ENCODE data around the gene TM4SF1. TPM values are rescaled to one million over a fixed set of nuclear protein-coding genes. Genes with fewer than 3 reads are reported as not detected.
"Not testable (repeated sequence)": the region's sequence is repeated elsewhere in the genome, so short reads cannot be mapped to it uniquely, and the experiment has no call there.

TM4SF1 gene
- total RNA-seq, 2 donors from 2014 or later = 0.32 TPM; not detected in 1

DNA sequence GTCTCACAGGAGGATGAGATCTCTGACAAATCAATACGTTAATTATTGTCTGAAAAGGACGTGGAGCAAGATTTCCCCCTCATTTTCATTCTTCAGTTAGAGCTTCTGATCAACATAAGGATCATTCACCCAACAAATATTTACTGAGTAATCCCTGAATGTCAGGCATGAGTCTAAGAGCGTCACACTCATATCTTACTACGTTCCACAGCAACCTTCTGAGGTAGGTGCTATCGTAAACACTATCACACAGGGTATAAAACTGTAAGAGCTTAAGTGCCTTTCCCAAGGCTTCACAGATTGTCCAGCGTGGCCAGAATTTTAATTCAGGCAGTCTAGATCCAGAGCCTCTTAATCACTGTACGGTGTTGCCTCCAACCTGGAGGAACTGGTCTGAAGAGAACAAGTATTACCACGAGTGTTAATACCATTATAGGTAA lies 10.6 kb upstream of the TM4SF1 start:
- Mint-ChIP-seq H3K36me3 (ENCODE audit: low read depth) (no peaks in the 10 kb centered on the region), H3K27ac (no peak overlapping the region), H3K4me1 (no peaks in the 10 kb centered on the region), H3K27me3 (peaks cover 6% of the 10 kb centered on the region), H3K9me3 (no peaks in the 10 kb centered on the region), H3K4me3 (no peak overlapping the region)
- no peak for ATAC-seq (replicated peaks)

DNA sequence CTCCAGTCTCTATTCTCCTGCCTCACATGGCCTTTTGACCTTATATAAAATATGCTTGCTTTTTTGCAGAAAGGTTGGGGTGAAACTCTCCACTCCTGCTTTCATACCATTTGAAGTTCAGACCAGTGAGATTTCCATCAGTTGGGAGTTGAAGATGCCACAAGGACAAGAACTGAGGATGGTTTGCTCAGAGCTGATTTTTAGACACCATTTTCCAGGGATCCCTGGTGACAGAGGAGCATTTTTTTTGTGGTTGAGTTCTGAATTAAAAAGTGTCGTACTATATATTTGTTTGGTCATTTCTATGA lies 8.8 kb upstream of the TM4SF1 start:
- Mint-ChIP-seq H3K4me1 (no peaks in the 10 kb centered on the region), H3K27ac (no peak overlapping the region), H3K9me3 (no peaks in the 10 kb centered on the region), H3K27me3 (peaks cover 3% of the 10 kb centered on the region), H3K36me3 (ENCODE audit: low read depth) (no peaks in the 10 kb centered on the region), H3K4me3 (no peak overlapping the region)
- ATAC-seq (replicated peaks) = no peak

DNA sequence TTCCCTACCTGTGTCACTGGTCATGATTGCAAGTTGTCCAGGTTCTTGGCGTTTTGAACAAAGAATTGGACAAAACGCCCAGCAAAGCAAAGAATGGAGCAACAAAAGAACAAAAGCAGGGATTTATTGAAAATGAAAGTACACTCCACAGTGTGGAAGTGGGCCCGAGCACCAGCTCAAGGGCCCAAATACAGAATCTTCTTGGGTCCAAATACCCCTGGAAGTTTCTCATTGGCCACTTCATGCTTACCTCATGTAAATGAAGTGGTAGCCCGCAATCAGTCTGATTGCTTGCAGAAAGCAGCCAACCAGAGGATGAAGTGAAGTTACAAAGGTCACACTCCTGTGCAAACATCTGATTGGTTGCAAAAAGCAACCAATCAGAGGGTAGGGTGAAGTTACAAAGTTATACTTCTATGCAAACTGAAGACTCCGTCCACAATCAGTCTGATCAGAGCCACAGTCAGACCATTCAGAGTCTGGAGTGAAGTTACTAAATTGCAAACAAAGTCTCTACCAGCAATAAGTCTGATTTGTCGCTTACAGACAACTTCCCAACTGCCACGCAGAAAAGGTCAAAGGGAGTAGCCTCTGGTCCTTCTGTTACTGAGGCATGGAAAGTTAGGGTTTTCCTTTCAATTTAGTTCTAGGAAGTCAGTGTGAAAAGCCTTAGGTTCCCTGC lies 8.3 kb upstream of the TM4SF1 start:
- no peak overlapping the region for H3K27ac Mint-ChIP-seq
- ATAC-seq (replicated peaks) = no peak
- H3K4me3 Mint-ChIP-seq = no peak overlapping the region
- H3K4me1 Mint-ChIP-seq = no peaks in the 10 kb centered on the region
- no peaks in the 10 kb centered on the region for H3K36me3 Mint-ChIP-seq (ENCODE audit: low read depth)
- no peaks in the 10 kb centered on the region for H3K27me3 Mint-ChIP-seq
- no peaks in the 10 kb centered on the region for H3K9me3 Mint-ChIP-seq

DNA sequence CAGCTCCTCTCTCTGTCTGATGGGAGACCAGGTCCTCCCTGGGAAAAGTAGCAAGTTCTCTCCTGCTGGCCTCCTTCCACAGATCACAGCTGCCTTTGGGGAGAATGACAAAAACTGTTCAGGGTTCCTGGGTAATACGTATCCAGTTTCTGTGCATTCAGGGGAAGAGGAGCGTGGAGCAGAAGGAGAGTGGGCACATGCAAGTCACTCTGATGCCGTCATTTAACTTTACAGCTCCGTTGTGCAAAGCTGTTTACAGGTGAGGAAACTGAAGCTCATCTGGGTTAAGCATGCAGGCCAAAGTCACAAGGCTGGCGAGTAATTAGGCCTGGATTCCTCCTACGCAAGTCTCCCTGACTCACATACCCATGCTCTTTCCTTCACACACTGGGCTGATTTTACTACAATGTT lies 7.5 kb upstream of the TM4SF1 start:
- no peak overlapping the region for H3K4me3 Mint-ChIP-seq
- no peak for ATAC-seq (replicated peaks)
- no peaks in the 10 kb centered on the region for H3K36me3 Mint-ChIP-seq (ENCODE audit: low read depth)
- H3K27me3 Mint-ChIP-seq = no peaks in the 10 kb centered on the region
- no peaks in the 10 kb centered on the region for H3K4me1 Mint-ChIP-seq
- H3K27ac Mint-ChIP-seq = no peak overlapping the region
- no peaks in the 10 kb centered on the region for H3K9me3 Mint-ChIP-seq

DNA sequence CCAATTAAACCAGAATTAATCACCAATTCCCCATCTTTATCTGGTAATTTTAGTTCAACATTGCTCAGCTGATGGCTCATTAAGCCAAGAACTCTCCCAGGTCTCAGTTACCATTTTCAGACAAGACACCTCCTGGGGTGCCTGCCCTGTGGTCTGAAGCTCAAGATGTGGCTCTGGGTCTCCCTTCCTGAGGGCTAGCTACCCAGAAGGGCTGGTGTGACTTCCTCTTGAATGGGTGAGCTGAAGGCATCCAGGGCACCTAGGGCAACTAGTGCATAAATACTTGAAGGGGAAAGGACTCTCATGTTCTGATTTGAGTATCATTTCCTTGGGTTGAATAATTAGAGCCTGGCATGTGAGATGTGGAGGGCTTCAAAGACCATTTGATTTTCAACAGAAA lies 6.7 kb upstream of the TM4SF1 start:
- no peak overlapping the region for H3K4me3 Mint-ChIP-seq
- no peak for ATAC-seq (replicated peaks)
- no peaks in the 10 kb centered on the region for H3K4me1 Mint-ChIP-seq
- no peaks in the 10 kb centered on the region for H3K36me3 Mint-ChIP-seq (ENCODE audit: low read depth)
- H3K27ac Mint-ChIP-seq = no peak overlapping the region
- no peaks in the 10 kb centered on the region for H3K9me3 Mint-ChIP-seq
- no peaks in the 10 kb centered on the region for H3K27me3 Mint-ChIP-seq

DNA sequence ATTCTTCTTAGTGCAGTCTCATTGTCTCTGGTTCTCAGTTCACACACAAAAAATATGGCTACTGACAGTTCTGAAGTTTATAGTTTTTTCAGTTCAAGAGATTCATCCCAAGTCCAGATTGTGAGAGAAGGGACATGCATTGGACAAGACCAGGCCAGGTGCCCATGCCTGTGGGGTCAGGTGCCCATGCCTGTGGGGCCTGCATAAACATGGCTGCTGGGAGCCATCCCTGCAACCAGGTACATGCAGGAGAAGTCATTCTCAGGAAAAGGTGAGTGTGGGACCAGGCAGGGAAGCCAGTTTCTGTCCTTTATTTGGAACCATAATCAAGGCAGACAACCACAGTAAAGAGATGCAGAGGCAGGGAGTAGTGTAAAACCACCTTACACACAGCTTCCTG lies 6.3 kb upstream of the TM4SF1 start:
- Mint-ChIP-seq H3K27me3 (no peaks in the 10 kb centered on the region), H3K27ac (no peak overlapping the region), H3K9me3 (no peaks in the 10 kb centered on the region), H3K4me1 (no peaks in the 10 kb centered on the region), H3K36me3 (ENCODE audit: low read depth) (no peaks in the 10 kb centered on the region), H3K4me3 (no peak overlapping the region)
- no peak for ATAC-seq (replicated peaks)

DNA sequence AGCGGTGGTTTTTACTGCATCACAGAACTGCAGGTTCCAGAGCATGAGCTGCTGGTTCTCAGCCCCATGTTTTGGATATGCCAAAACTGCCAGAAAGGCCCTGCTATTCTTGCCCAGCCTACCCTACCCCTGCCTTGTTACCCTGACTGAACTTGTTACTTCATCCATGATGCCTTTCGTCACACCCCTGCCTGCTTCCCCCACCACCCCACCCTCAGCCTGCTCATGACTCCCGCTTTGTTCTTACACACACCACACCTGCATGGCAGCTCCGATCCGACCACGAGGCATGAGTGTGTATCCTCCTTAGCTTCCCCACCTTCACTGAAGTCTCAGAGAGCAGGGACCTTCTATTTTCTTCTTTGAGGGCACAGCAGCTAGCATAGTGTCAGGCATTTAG lies 5.1 kb upstream of the TM4SF1 start:
- Mint-ChIP-seq H3K27ac (no peak overlapping the region), H3K9me3 (no peaks in the 10 kb centered on the region), H3K4me1 (no peaks in the 10 kb centered on the region), H3K36me3 (ENCODE audit: low read depth) (no peaks in the 10 kb centered on the region), H3K27me3 (no peaks in the 10 kb centered on the region), H3K4me3 (no peak overlapping the region)
- no peak for ATAC-seq (replicated peaks)

DNA sequence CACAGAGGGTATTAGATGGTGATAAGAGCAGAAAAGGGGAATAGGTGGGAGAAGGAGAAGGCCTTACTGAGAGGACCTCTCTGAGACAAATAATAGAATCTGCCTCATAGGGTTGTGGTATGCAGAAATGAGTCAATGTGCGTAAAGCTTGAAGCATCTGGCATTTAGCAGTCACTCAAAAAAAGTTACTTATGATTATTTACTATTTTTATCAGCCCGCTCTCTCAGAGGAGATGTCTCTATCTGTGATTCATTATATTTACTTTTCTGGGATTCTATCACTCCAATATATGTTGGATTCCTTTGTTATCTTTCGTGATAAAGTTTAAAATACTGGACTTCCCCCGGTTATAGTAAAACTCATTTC lies 4.6 kb upstream of the TM4SF1 start:
- Mint-ChIP-seq H3K9me3 (no peaks in the 10 kb centered on the region), H3K36me3 (ENCODE audit: low read depth) (no peaks in the 10 kb centered on the region), H3K4me1 (no peaks in the 10 kb centered on the region), H3K27me3 (no peaks in the 10 kb centered on the region), H3K4me3 (no peak overlapping the region), H3K27ac (no peak overlapping the region)
- ATAC-seq (replicated peaks) = no peak

DNA sequence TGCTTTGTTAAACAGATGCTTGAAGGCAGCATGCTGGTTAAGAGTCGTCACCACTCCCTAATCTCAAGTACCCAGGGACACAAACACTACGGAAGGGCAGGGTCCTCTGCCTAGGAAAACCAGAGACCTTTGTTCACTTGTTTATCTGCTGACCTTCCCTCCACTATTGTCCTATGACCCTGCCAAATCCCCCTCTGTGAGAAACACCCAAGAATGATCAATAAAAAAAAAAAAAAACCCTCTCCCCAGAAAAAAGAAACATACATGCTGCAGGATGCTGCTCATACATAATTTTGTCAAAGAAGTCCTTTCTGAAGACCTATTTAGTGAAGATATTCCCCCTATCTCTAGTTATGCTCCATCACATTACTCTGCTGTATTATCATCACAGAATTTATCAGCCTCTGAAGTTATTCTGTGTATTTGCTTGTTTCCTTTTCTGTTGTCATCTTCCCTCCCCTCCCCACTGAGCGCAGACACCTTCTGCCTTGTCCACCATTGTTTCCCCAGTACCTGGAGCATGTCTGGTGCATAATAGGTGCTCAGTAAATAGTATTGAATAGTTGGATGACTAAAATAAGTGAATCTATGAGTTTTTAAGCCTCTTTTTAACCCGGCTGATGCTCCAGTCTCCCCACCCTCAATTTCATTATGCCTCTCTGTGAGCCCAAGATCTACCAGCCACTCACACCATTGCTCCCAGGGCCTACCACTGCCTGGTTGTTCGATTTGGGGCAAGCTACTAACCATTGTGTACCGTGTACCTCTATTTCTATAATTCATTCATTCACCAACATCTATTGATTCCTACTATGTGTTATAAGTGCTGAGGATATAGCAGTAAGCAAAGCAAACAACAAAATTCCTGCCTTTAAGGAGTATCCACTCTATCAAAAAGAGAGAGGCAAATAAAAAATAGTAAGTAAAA lies 4.0 kb upstream of the TM4SF1 start:
- Mint-ChIP-seq H3K36me3 (ENCODE audit: low read depth) (no peaks in the 10 kb centered on the region), H3K4me3 (no peak overlapping the region), H3K9me3 (no peaks in the 10 kb centered on the region), H3K27ac (no peak overlapping the region), H3K27me3 (no peaks in the 10 kb centered on the region), H3K4me1 (no peaks in the 10 kb centered on the region)
- ATAC-seq (replicated peaks) = no peak

DNA sequence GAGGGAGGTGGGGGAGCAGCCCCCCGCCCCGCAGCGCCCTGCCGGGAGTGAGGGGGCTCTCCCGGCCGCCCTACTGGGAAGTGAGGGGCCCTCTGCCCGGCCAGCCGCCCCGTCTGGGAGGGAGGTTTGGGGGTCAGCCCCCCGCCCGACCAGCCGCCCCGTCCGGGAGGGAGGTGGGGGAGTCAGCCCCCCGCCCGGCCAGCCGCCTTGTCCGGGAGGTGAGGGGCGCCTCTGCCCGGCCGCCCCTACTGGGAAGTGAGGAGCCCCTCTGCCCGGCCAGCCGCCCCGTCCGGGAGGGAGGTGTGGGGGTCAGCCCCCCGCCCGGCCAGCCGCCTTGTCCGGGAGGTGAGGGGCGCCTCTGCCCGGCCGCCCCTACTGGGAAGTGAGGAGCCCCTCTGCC lies 2.8 kb upstream of the TM4SF1 start:
- not testable (repeated sequence) for H3K4me3 Mint-ChIP-seq; H3K4me1 Mint-ChIP-seq; H3K36me3 Mint-ChIP-seq (ENCODE audit: low read depth); H3K9me3 Mint-ChIP-seq; H3K27me3 Mint-ChIP-seq; ATAC-seq (replicated peaks); H3K27ac Mint-ChIP-seq

DNA sequence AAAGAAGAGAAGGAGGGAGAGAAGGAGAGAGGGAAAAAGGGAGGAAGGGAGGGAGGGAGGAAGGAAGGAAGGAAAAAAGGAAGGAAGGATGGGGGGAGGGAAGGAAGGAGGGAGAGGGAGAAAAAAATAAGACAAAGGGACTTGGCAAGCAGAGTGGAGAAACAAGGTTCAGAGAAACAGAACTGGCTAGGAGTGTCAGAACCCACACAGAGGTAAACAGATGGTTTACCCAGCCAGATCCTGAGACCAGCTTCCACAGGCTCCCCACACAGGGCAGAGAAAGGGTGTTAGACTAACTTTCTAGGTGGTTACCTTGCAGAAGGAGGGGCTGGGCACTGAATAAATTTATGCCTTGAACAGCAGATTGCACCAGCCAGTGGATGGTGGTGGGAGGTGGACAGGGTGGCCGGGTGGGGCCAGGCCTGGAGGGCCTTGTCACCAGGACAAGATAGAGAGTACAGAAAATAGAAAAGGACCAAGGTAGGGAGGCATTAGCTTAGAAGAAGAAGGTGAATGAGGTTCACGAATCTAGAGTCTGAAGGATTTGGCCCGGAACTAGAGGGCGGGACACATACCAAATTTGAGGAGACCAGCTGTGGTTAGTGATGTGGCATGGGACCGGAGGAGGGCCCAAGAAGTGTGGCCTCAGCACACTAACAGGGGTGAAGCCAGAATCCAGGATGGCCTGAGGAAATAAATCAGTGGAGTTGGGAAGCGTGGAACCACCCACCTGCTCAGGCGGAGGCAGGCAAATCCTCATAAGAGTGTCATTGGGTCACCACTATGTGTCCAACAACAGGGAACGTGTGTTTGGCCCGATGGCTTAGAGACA lies 1.2 kb upstream of the TM4SF1 start:
- no peaks in the 10 kb centered on the region for H3K27me3 Mint-ChIP-seq
- H3K4me1 Mint-ChIP-seq = no peaks in the 10 kb centered on the region
- H3K4me3 Mint-ChIP-seq = no peak overlapping the region
- no peak overlapping the region for H3K27ac Mint-ChIP-seq
- no peak for ATAC-seq (replicated peaks)
- no peaks in the 10 kb centered on the region for H3K9me3 Mint-ChIP-seq
- H3K36me3 Mint-ChIP-seq (ENCODE audit: low read depth) = no peaks in the 10 kb centered on the region

DNA sequence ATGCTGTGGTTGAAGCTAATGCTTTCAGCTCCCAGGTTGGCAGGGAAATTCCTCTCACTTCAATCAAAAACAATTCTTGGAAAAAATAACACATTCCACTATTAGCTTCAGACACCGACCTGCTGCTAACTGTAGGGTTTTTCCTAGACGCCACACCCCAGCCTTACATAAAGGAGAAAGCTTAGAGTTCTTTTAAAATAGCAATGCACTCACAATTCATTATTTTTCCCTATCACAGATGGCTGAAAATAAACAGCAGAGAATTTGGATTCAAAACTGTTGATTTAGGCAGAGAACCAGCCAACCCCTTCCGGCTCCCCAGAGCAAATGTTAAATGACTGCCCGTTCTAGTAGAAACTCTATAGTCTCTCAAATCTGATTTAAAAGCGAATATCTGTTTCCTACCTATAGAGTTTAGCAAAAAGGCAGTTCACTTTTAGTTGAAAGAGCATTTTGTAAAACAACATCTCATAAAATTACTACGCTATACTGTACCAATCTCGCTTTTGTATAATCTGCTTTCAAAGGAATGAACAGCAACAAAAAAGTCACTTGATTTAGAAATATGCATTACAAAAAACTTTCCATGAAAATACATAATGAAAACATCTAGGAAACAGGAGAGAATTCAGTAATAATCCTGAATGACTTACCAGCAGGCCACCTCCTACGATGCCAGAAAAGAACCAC lies 586 bp downstream of the TM4SF1 start:
- peaks cover 4% of the 10 kb centered on the region for H3K27me3 Mint-ChIP-seq
- no peaks in the 10 kb centered on the region for H3K36me3 Mint-ChIP-seq (ENCODE audit: low read depth)
- H3K4me3 Mint-ChIP-seq = no peak overlapping the region
- no peak for ATAC-seq (replicated peaks)
- H3K27ac Mint-ChIP-seq = no peak overlapping the region
- H3K9me3 Mint-ChIP-seq = no peaks in the 10 kb centered on the region
- H3K4me1 Mint-ChIP-seq = no peaks in the 10 kb centered on the region

DNA sequence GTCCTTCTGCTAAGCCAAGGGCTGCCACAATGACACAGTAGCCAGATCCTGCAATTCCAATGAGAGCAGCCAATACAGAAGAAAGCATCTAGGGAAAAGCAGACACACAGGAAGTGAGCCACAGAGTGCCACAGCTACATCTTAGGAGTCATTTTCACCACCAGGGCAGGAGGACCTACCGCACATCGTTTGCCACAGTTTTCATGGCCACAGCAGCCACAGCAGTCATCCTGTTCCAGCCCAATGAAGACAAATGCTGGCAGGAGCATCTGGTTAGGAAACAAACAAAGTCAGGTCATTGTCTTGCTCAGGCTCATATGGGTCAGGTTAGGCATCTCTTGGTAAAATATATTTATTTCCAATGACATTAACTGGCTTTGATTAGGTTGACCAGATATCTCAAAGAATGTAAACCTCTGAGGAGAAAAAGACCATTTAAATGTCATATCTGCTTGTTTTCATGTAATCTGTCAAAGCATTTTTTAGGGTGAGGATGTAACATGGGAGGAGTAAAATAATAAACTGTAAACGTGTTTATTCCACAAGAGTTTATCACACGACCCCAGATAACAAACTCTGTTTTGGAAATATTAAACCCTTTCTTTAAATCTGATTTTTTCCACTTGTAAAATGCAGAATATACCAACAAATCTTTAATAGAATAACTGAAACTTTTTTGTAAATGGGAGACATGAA lies 1.8 kb downstream of the TM4SF1 start:
- H3K9me3 Mint-ChIP-seq = no peaks in the 10 kb centered on the region
- peaks cover 8% of the 10 kb centered on the region for H3K27me3 Mint-ChIP-seq
- H3K27ac Mint-ChIP-seq = no peak overlapping the region
- no peak overlapping the region for H3K4me3 Mint-ChIP-seq
- H3K4me1 Mint-ChIP-seq = no peaks in the 10 kb centered on the region
- H3K36me3 Mint-ChIP-seq (ENCODE audit: low read depth) = no peaks in the 10 kb centered on the region
- no peak for ATAC-seq (replicated peaks)

Measured in activated T-helper 17 cell treated with anti-CD3 and anti-CD28 coated beads, Interleukin-2, amount 50 U/mL, for 72 hours (primary cell).